ENCODE data around the gene MAML2. TPM values are rescaled to one million over a fixed set of nuclear protein-coding genes. Genes with fewer than 3 reads are reported as not detected.

MAML2 gene
- total RNA-seq, 1 experiment from 2014 or later, result 2.1 TPM

GRCh38 chr11:96091476-96091875 lies 251.5 kb downstream of the MAML2 start:
- in situ Hi-C loops (cut with HindIII; ENCODE audit: low pct_unique_long_range_greater_than_20kb, low sequenced_read_pairs), result no loop called here
- no peak for DNase-seq (ENCODE audit: low read depth)

GRCh38 chr11:96090711-96091110 lies 252.3 kb downstream of the MAML2 start:
- in situ Hi-C loops (cut with HindIII; ENCODE audit: low pct_unique_long_range_greater_than_20kb, low sequenced_read_pairs), result no loop called here
- DNase-seq (ENCODE audit: low read depth), result no peak

- DNase-seq (ENCODE audit: low read depth), result no peak
- in situ Hi-C loops (cut with HindIII; ENCODE audit: low pct_unique_long_range_greater_than_20kb, low sequenced_read_pairs), result no loop called here
Measured at GRCh38 chr11:96088914-96089313, 254.1 kb downstream of the MAML2 start.

GRCh38 chr11:96086111-96086510 lies 256.9 kb downstream of the MAML2 start:
- in situ Hi-C loops (cut with HindIII; ENCODE audit: low pct_unique_long_range_greater_than_20kb, low sequenced_read_pairs), result no loop called here
- DNase-seq (ENCODE audit: low read depth), result no peak

- DNase-seq (ENCODE audit: low read depth), result no peak
- in situ Hi-C loops (cut with HindIII; ENCODE audit: low pct_unique_long_range_greater_than_20kb, low sequenced_read_pairs), result no loop called here
Measured at GRCh38 chr11:96085319-96085930, 257.6 kb downstream of the MAML2 start.

GRCh38 chr11:96084610-96085318 lies 258.2 kb downstream of the MAML2 start:
- no peak for DNase-seq (ENCODE audit: low read depth)
- in situ Hi-C loops (cut with HindIII; ENCODE audit: low pct_unique_long_range_greater_than_20kb, low sequenced_read_pairs), result no loop called here

GRCh38 chr11:96082936-96083335 lies 260.1 kb downstream of the MAML2 start:
- in situ Hi-C loops (cut with HindIII; ENCODE audit: low pct_unique_long_range_greater_than_20kb, low sequenced_read_pairs), result no loop called here
- no peak for DNase-seq (ENCODE audit: low read depth)

- in situ Hi-C loops (cut with HindIII; ENCODE audit: low pct_unique_long_range_greater_than_20kb, low sequenced_read_pairs), result no loop called here
- no peak for DNase-seq (ENCODE audit: low read depth)
Measured at GRCh38 chr11:96082002-96082899, 260.7 kb downstream of the MAML2 start.

GRCh38 chr11:96081561-96081960 lies 261.4 kb downstream of the MAML2 start:
- no peak for DNase-seq (ENCODE audit: low read depth)
- in situ Hi-C loops (cut with HindIII; ENCODE audit: low pct_unique_long_range_greater_than_20kb, low sequenced_read_pairs), result no loop called here

- no peak for DNase-seq (ENCODE audit: low read depth)
- in situ Hi-C loops (cut with HindIII; ENCODE audit: low pct_unique_long_range_greater_than_20kb, low sequenced_read_pairs), result no loop called here
Measured at GRCh38 chr11:96079691-96080090, 263.3 kb downstream of the MAML2 start.

GRCh38 chr11:96075532-96075959 lies 267.4 kb downstream of the MAML2 start:
- no peak for DNase-seq (ENCODE audit: low read depth)
- in situ Hi-C loops (cut with HindIII; ENCODE audit: low pct_unique_long_range_greater_than_20kb, low sequenced_read_pairs), result no loop called here

- in situ Hi-C loops (cut with HindIII; ENCODE audit: low pct_unique_long_range_greater_than_20kb, low sequenced_read_pairs), result no loop called here
- DNase-seq (ENCODE audit: low read depth), result no peak
Measured at GRCh38 chr11:96074551-96075310, 268.3 kb downstream of the MAML2 start.

- DNase-seq (ENCODE audit: low read depth), result peak; percentile 88
- in situ Hi-C loops (cut with HindIII; ENCODE audit: low pct_unique_long_range_greater_than_20kb, low sequenced_read_pairs), result no loop called here
Measured at GRCh38 chr11:96073536-96073935, 269.5 kb downstream of the MAML2 start.

- in situ Hi-C loops (cut with HindIII; ENCODE audit: low pct_unique_long_range_greater_than_20kb, low sequenced_read_pairs), result no loop called here
Measured at GRCh38 chr11:96072592-96072991, 270.4 kb downstream of the MAML2 start.

GRCh38 chr11:96070453-96070852 lies 272.5 kb downstream of the MAML2 start:
- in situ Hi-C loops (cut with HindIII; ENCODE audit: low pct_unique_long_range_greater_than_20kb, low sequenced_read_pairs), result no loop called here
- DNase-seq (ENCODE audit: low read depth), result no peak

More at GRCh38 chr11:96072592-96072991, 270.4 kb downstream of the MAML2 start:
- no peak for DNase-seq (ENCODE audit: low read depth)

GRCh38 chr11:96067160-96067559 lies 275.8 kb downstream of the MAML2 start:
- in situ Hi-C loops (cut with HindIII; ENCODE audit: low pct_unique_long_range_greater_than_20kb, low sequenced_read_pairs), result no loop called here
- no peak for DNase-seq (ENCODE audit: low read depth)

GRCh38 chr11:96065379-96065778 lies 277.6 kb downstream of the MAML2 start:
- no peak for DNase-seq (ENCODE audit: low read depth)
- in situ Hi-C loops (cut with HindIII; ENCODE audit: low pct_unique_long_range_greater_than_20kb, low sequenced_read_pairs), result no loop called here

GRCh38 chr11:96063886-96064285 lies 279.1 kb downstream of the MAML2 start:
- in situ Hi-C loops (cut with HindIII; ENCODE audit: low pct_unique_long_range_greater_than_20kb, low sequenced_read_pairs), result no loop called here
- no peak for DNase-seq (ENCODE audit: low read depth)
